NCI-H1436 treated with DMSO at 0.1 percent for 48 hours (cell line): ENCODE data around the gene BLOC1S6.
"Not testable (repeated sequence)": the region's sequence is repeated elsewhere in the genome, so short reads cannot be mapped to it uniquely, and the experiment has no call there.

Source experiments
- DNase-seq: peaks from one replicate; lab custom pipeline; 2025; lab: John Stamatoyannopoulos, UW

Gene BLOC1S6

DNA sequence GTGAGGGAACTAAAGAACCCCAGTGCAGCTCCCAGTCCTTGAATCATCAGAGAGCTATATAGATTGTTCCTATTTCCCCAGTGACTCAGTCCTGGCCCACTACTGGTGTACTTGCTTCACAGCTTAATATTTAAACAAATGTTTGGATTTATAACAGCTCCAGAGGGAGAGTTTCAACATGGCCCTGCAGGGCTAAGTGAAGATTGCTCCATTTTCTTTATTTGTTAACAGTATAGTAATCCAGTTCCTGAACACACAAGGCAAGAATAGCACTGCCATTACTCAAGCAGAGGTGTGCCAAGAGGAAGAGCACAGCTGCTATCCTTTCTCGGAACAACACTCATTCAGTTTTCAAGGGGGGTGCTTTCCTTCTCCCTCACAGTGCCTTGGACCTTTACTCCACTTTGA, 54.2 kb downstream of the BLOC1S6 start:
- no peak for DNase-seq

DNA sequence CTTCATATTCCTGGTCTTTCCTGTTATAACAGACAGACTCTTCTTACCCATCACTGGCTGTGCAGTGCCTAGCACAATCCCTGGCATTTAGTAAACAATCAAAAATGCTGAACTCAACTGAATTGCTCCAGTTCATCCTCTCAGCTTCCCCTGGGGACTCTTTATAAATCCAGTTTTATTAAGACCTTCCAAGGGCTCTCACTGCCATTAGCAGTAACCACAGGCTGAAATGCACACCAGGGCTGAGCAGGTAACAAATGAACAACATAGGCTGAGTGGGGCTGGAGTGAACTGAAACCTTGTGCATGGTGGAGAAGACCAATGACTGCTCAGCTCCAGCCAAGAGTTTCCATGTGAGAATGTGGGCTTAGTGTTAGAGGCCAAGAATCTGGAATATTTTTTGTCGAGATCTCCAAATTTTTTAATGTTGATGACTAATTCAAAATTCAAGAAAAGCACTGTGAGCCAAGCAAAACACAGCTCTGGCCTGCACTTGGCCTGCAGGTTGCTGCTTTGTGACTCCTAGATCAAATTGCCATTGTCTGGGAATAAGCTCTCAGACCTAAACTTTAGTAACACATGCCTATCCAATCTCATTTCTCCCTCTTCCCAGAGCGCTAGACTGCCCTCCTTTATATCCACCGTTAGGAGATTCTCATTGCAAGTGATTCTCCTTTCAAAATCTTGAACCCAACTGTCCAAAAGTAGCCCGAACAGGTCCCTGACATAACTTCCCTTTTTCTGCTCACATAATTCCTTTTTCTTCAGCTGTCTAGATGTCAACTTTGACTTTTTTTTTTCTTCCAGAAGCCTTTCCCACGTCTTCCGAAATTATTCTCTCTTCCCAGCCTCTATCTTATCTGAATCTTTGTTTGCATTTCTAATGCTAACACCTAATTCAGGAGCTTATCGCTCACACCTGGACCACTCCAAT, 55.1 kb downstream of the BLOC1S6 start:
- DNase-seq = no peak

GRCh38 chr15:45644437-45644836, 57.3 kb downstream of the BLOC1S6 start:
- no peak for DNase-seq

GRCh38 chr15:45645026-45645980, 58.1 kb downstream of the BLOC1S6 start:
- no peak for DNase-seq

GRCh38 chr15:45646220-45646619, 59.0 kb downstream of the BLOC1S6 start:
- no peak for DNase-seq

DNA sequence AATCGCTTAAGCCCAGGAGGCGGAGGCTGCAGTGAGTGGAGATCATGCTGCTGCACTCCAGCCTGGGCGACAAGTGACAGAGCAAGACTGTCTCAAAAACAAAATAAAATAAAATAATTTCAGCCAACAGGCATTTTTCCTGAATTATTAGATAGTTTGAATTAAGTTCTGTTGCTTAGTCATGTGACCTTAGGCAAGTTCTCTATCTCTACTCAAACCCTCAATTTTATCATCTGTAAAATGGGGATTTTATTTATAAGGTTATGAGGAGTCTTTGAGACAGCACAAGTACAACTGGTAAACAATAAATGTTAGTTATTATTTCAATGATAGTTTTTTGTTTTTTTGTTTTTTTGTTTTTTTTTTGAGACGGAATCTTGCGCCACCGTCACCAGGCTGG, 60.6 kb downstream of the BLOC1S6 start:
- no peak for DNase-seq

GRCh38 chr15:45648521-45649200, 61.5 kb downstream of the BLOC1S6 start:
- DNase-seq = no peak

GRCh38 chr15:45650007-45650406, 62.8 kb downstream of the BLOC1S6 start:
- not testable (repeated sequence) for DNase-seq

GRCh38 chr15:45650889-45651525, 63.8 kb downstream of the BLOC1S6 start:
- DNase-seq = no peak

GRCh38 chr15:45653702-45654424, 66.7 kb downstream of the BLOC1S6 start:
- no peak for DNase-seq

DNA sequence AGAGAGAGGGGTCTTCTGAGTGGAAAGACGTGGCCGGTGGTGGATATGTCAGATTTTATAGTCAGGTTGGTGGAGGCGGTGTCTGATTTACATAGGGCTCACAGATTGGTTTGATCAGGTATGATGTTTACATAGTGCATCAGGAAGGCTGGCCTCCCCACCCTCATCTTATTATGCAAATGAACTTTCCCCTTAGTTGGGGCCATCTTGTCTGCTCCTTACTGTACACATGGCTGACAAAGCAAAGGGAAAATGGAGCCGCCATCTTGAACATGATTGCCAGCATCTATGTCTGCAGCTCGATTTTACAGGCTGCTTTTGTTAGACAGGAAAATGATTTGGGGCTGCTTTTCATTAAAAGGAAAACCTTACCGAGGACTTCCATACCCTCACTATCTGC, 67.6 kb downstream of the BLOC1S6 start:
- DNase-seq = no peak

GRCh38 chr15:45657254-45657653, 70.1 kb downstream of the BLOC1S6 start:
- DNase-seq = no peak

DNA sequence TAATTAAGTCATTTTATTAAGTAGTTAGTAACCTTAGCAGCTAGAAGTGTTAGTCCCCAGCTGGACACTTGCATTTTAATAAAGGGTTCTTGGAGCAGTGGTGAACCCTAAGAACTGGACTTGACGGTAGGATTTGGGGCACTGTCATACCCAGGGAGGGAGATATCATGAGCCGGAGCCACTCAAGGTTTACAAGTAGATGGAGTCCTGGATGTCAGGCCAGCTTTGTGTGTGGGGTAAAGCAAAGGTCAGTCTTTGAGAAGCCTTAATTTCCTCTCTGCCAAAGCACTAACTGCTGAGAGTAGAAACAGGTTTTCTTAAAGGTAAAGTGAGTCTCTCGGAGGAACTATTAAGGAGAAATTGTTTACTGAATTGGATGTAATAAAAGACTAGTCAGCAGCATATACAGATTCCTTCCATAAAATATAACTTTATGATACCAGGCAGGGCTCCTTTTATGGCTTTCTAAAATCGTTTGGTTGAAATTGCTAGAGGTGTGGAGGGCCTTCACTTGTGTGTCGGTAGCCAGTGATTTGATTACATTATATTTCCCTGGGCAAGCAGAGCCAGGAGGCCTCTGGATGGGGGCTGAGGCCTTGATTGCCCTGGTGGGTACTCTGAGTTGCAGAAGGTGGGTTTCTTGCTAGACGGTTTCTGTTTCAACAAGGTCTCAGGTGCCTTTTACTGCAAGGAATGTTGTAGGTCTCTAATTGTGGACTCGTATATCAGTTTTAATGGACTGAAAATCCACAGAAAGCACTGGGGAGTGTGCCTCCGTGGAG, 70.8 kb downstream of the BLOC1S6 start:
- no peak for DNase-seq
